Measurements from ENCODE around the gene PLXNC1.

- TF ChIP-seq CTCF (IDR thresholded peaks at IDR 0.05) (no peak), POLR2AphosphoS5 (IDR thresholded peaks at IDR 0.05; ENCODE audit: insufficient read depth in 1 of 2, low read depth in 1 of 2) (peak; percentile 37 to 74)
Observed at GRCh38 chr12:94266796-94267536, 118.6 kb downstream of the PLXNC1 start.
